MM.1S (cell line): ENCODE results near the gene C1orf198.

Experiments
- EZH2 ChIP-seq: fragments of 300-600 bp; sonication (generic); optimal IDR thresholded peaks from 2 replicates; pipeline ENCODE3; 2017; ENCODE audit warnings: low read depth, mild to moderate bottlenecking, antibody characterized with exemption, low read length, mixed read lengths
- EZH2phosphoT487 ChIP-seq: fragments of 300-600 bp; sonication (generic); IDR thresholded peaks from 2 replicates; pipeline ENCODE4 v1.6.1; 2018; ENCODE audit warnings: antibody characterized with exemption, low read length

GRCh38 chr1:230798491-230798890 lies 69.8 kb downstream of the C1orf198 start:
- TF ChIP-seq EZH2phosphoT487, result no peak
- no peak for TF ChIP-seq EZH2
